Measurements from ENCODE around the gene C17orf114.
A peak's percentile ranks its signal among the peaks of the same experiment; 100 is the strongest.

The C17orf114 gene

GRCh38 chr17:4846635-4847390 is 44.7 kb upstream of the C17orf114 start:
- no peak for ATAC-seq
- intact Hi-C loops (cut with DNase I): no loop called here
- no peak for DNase-seq
- no peaks in the 10 kb centered on the region for H3K9me3 ChIP-seq
- H3K4me3 ChIP-seq: no peak overlapping the region
- H3K27ac ChIP-seq: no peak overlapping the region
- no peaks in the 10 kb centered on the region for H3K36me3 ChIP-seq
- TF ChIP-seq POLR2A (IDR thresholded peaks at IDR 0.05) (no peak), CTCF (IDR thresholded peaks at IDR 0.05) (no peak)
- peaks cover 0 to 80% (median 19%) of the 10 kb centered on the region in 12 donors for H3K4me1 ChIP-seq
- no peaks in the 10 kb centered on the region for H3K27me3 ChIP-seq
- 86 to 93% (median 90%) methylated on average over 13 of the region's 13 CpGs for WGBS, 4 donors

- 83 to 91% (median 88%) methylated on average over 5 of the region's 5 CpGs for WGBS, 4 donors
- no peaks in the 10 kb centered on the region for H3K27me3 ChIP-seq
- peak overlapping the region in 1 of 12 donors; percentile 67 for H3K27ac ChIP-seq
- H3K4me1 ChIP-seq: peaks cover 0 to 74% (median 14%) of the 10 kb centered on the region in 12 donors
- H3K9me3 ChIP-seq: no peaks in the 10 kb centered on the region
- H3K4me3 ChIP-seq: no peak overlapping the region
- ATAC-seq (peak in 3 of 4 donors; percentile 7 to 51 (median 40)), DNase-seq (no peak)
- intact Hi-C loops (cut with DNase I): no loop called here
- H3K36me3 ChIP-seq: no peaks in the 10 kb centered on the region
- TF ChIP-seq CTCF (IDR thresholded peaks at IDR 0.05): no peak
- TF ChIP-seq POLR2A (IDR thresholded peaks at IDR 0.05): no peak
Observed at GRCh38 chr17:4845118-4845517, 43.0 kb upstream of the C17orf114 start.

- TF ChIP-seq POLR2A (IDR thresholded peaks at IDR 0.05): no peak
- no peak for TF ChIP-seq CTCF (IDR thresholded peaks at IDR 0.05)
- no peaks in the 10 kb centered on the region for H3K9me3 ChIP-seq
- H3K4me3 ChIP-seq: no peak overlapping the region
- H3K27me3 ChIP-seq: no peaks in the 10 kb centered on the region
- 87 to 95% (median 91%) methylated on average over 9 of the region's 9 CpGs for WGBS, 4 donors
- peak overlapping the region in 1 of 12 donors; percentile 67 for H3K27ac ChIP-seq
- no peak for ATAC-seq
- no peak for DNase-seq
- H3K4me1 ChIP-seq: peaks cover 0 to 79% (median 15%) of the 10 kb centered on the region in 12 donors
- intact Hi-C loops (cut with DNase I): no loop called here
- H3K36me3 ChIP-seq: peaks cover 0 to 2% (median 0%) of the 10 kb centered on the region in 9 donors
Observed at GRCh38 chr17:4843321-4844000, 41.3 kb upstream of the C17orf114 start.

GRCh38 chr17:4842376-4842775 is 40.2 kb upstream of the C17orf114 start:
- no peak for DNase-seq
- WGBS, 4 donors: 92 to 99% (median 94%) methylated on average over 3 of the region's 3 CpGs
- H3K4me3 ChIP-seq: no peak overlapping the region
- H3K9me3 ChIP-seq: no peaks in the 10 kb centered on the region
- H3K27me3 ChIP-seq: no peaks in the 10 kb centered on the region
- intact Hi-C loops (cut with DNase I): no loop called here
- no peak for TF ChIP-seq POLR2A (IDR thresholded peaks at IDR 0.05)
- TF ChIP-seq CTCF (IDR thresholded peaks at IDR 0.05): no peak
- no peak for ATAC-seq
- peaks cover 0 to 81% (median 25%) of the 10 kb centered on the region in 12 donors for H3K4me1 ChIP-seq
- H3K27ac ChIP-seq: no peak overlapping the region
- H3K36me3 ChIP-seq: peaks cover 0 to 10% (median 0%) of the 10 kb centered on the region in 9 donors

Data from heart left ventricle (tissue), 16 donors.